Measurements from ENCODE around the gene CROCC2. TPM values are rescaled to one million over a fixed set of nuclear protein-coding genes. Genes with fewer than 3 reads are reported as not detected.

The CROCC2 gene
- total RNA-seq, 1 experiment from 2014 or later: not detected

GRCh38 chr2:240985881-240986786 lies 80.0 kb downstream of the CROCC2 start:
- Histone ChIP-seq H3K4me2 (ENCODE audit: low read length) (no peak overlapping the region), H3K9me2 (ENCODE audit: insufficient read depth) (no peaks in the 10 kb centered on the region), H3K79me2 (ENCODE audit: insufficient read depth, low read length) (no peaks in the 10 kb centered on the region), H2AFZ (ENCODE audit: low read depth, low read length, poor library complexity, severe bottlenecking) (no peak overlapping the region), H3K27me3 (ENCODE audit: insufficient read depth, low read length) (no peaks in the 10 kb centered on the region; the same call in 1 of the 2 replicates), H3K9me3 (ENCODE audit: control insufficient read depth in 1 of 2, insufficient read depth in 1 of 2, low read depth in 1 of 2, low read length in 2 of 2) (no peaks in the 10 kb centered on the region), H3K36me3 (ENCODE audit: control insufficient read depth in 1 of 2, insufficient read depth in 2 of 2, low read length in 2 of 2) (no peaks in the 10 kb centered on the region), H3K9ac (ENCODE audit: low read length) (no peak overlapping the region), H3K4me1 (ENCODE audit: control insufficient read depth in 1 of 2, insufficient read depth in 2 of 2, low read length in 2 of 2) (peaks cover 0 to 14% of the 10 kb centered on the region in 2 experiments; a peak in 2 of 4 replicates), H3K4me3 (replicated peaks in 1 of 2; ENCODE audit: low read depth in 1 of 2, low read length in 2 of 2) (no peak overlapping the region), H3K27ac (ENCODE audit: low read depth, low read length) (no peak overlapping the region), H4K20me1 (ENCODE audit: insufficient read depth) (no peaks in the 10 kb centered on the region)
- ChIA-PET CTCF (no interaction called here), POLR2A (no interaction called here), RAD21 (ENCODE audit: low non-redundant PET in 1 of 2, low total read pairs in 2 of 2, uncharacterized antibody in 2 of 2, unreplicated experiment in 2 of 2) (no interaction called here)
- no peak for TF ChIP-seq POLR2AphosphoS5 (IDR thresholded peaks at IDR 0.05; ENCODE audit: low read depth, low read length)
- no peak for TF ChIP-seq JUND (IDR thresholded peaks at IDR 0.05)
- TF ChIP-seq ELF1 (IDR thresholded peaks at IDR 0.05; ENCODE audit: borderline replicate concordance, low read depth): no peak
- intact Hi-C loops (cut with micrococcal nuclease): loop anchor here (5.0 kb wide), 1 partner anchor 74 kb away; no protein-coding TSS in a partner anchor
- DNase-seq (ENCODE audit: low read depth, low spot score): no peak
- no peak for ATAC-seq
- no TSS peak for BruUV-seq (replicated peaks)

DNA sequence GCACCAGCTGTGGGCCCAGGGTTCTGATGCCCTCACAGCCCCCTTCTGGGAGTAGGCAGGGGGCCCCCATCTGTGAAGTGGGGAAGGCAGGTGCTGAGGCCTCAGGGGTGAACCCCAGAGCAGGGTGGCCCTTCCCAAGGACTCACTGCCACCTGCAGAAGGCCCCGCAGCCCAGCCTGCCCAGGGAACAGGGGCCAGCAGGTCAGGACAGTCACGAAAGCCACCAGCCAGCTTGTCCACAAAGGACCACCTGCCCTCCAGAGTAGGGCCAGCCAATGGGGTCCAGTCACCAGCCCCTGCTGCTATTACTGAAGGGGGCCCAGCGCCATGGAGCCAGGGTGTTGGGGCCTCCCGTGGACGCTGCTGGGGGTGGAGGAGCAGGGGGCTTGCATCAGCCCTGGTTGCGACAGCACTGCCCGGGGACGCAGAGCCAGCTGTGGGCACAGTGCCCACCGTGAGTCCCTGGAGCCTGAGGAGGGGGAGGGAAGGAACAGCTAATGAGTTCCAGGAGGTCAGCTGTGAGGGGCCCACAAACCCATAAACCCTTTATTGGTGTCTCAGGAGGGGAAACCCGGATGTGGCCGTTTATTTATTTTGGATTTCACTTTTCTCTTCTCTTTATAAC lies 80.8 kb downstream of the CROCC2 start:
- peaks cover under 1 to 22% of the 10 kb centered on the region in 2 experiments; a peak in 3 of 4 replicates for H3K4me1 ChIP-seq (ENCODE audit: control insufficient read depth in 1 of 2, insufficient read depth in 2 of 2, low read length in 2 of 2)
- TF ChIP-seq POLR2A (IDR thresholded peaks at IDR 0.05; ENCODE audit: borderline replicate concordance, extremely low read depth, insufficient read depth, insufficient read length) (no peak), ELF1 (IDR thresholded peaks at IDR 0.05; ENCODE audit: borderline replicate concordance, low read depth) (no peak), POLR2AphosphoS5 (IDR thresholded peaks at IDR 0.05; ENCODE audit: low read depth, low read length) (no peak), ZFX (IDR thresholded peaks at IDR 0.05) (no peak), MAX (IDR thresholded peaks at IDR 0.05) (no peak), ZNF274 (IDR thresholded peaks at IDR 0.05; ENCODE audit: low read depth, low read length) (no peak), ATF3 (IDR thresholded peaks at IDR 0.05) (no peak), JUND (IDR thresholded peaks at IDR 0.05) (no peak), EGR1 (IDR thresholded peaks at IDR 0.05; ENCODE audit: low read depth) (no peak), TCF7L2 (IDR thresholded peaks at IDR 0.05; ENCODE audit: borderline replicate concordance, extremely low read depth, insufficient read depth, insufficient read length) (no peak), REST (IDR thresholded peaks at IDR 0.05; ENCODE audit: low read depth) (no peak), EZH2 (IDR thresholded peaks at IDR 0.05) (no peak), SP1 (IDR thresholded peaks at IDR 0.05; ENCODE audit: low read depth) (no peak), EZH2phosphoT487 (IDR thresholded peaks at IDR 0.05; ENCODE audit: borderline replicate concordance) (no peak)

More for the DNA sequence above, 80.8 kb downstream of the CROCC2 start:
- Histone ChIP-seq H2AFZ (ENCODE audit: low read depth, low read length, poor library complexity, severe bottlenecking) (no peak overlapping the region), H3K4me3 (replicated peaks in 1 of 2; ENCODE audit: low read depth in 1 of 2, low read length in 2 of 2) (no peak overlapping the region), H4K20me1 (ENCODE audit: insufficient read depth) (no peaks in the 10 kb centered on the region), H3K9me2 (ENCODE audit: insufficient read depth) (no peaks in the 10 kb centered on the region), H3K9me3 (ENCODE audit: control insufficient read depth in 1 of 2, insufficient read depth in 1 of 2, low read depth in 1 of 2, low read length in 2 of 2) (no peaks in the 10 kb centered on the region), H3K79me2 (ENCODE audit: insufficient read depth, low read length) (no peaks in the 10 kb centered on the region), H3K4me2 (ENCODE audit: low read length) (no peak overlapping the region), H3K27ac (ENCODE audit: low read depth, low read length) (no peak overlapping the region; the same call in 1 of the 2 replicates), H3K36me3 (ENCODE audit: control insufficient read depth in 1 of 2, insufficient read depth in 2 of 2, low read length in 2 of 2) (no peaks in the 10 kb centered on the region), H3K27me3 (ENCODE audit: insufficient read depth, low read length) (no peaks in the 10 kb centered on the region; the same call in 1 of the 2 replicates), H3K9ac (ENCODE audit: low read length) (no peak overlapping the region)
- ChIA-PET CTCF (no interaction called here), RAD21 (ENCODE audit: low non-redundant PET in 1 of 2, low total read pairs in 2 of 2, uncharacterized antibody in 2 of 2, unreplicated experiment in 2 of 2) (no interaction called here), POLR2A (no interaction called here)
- ATAC-seq: no peak
- no peak for DNase-seq (ENCODE audit: low read depth, low spot score)
- no TSS peak for BruUV-seq (replicated peaks)
- intact Hi-C loops (cut with micrococcal nuclease): loop anchor here (5.0 kb wide), 1 partner anchor 75 kb away; no protein-coding TSS in a partner anchor
